Subcutaneous adipose tissue (tissue), 4 donors: ENCODE results near the gene CACNA1E. TPM values are rescaled to one million over a fixed set of nuclear protein-coding genes. Genes with fewer than 3 reads are reported as not detected.

Experiments used
- total RNA-seq, 4 donors: library from RNA; depleted of rRNA; stranded (reverse); fragments of >200 nt; gene quantifications; one replicate each; pipeline ENCODE4 v1.1.0, GENCODE V29; 2016
- TF ChIP-seq, protein P1 (sequence below): fragments of 450-650 bp; IDR thresholded peaks from one replicate; pipeline ENCODE4 v1.5.1; 2016; ENCODE audit warnings: low read depth, mild to moderate bottlenecking, control low read depth, antibody characterized with exemption, moderate library complexity

CACNA1E gene
- total RNA-seq, 4 donors from 2014 or later: 0.16 to 0.19 TPM; not detected in 2

DNA sequence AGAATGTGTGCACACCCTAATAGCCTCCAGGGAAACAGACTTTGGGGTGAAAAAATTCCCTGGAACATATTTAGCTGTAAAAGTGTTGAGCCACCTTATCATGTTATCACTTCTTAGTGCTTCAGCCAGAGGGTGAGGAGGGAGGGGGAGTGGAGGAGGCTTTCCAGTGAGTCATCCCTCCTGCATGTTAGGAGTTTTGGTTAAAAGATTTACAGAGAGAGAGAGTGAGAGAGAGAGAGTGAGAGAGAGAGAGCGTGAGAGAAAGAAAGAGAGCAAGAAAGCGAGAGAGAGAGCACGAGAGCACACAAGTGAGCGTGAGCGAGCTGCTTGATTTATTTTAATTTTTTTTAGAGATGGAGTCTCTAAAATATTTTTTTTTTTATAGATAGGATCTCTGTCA is 13.5 kb upstream of the CACNA1E start:
- TF ChIP-seq, protein P1, sequence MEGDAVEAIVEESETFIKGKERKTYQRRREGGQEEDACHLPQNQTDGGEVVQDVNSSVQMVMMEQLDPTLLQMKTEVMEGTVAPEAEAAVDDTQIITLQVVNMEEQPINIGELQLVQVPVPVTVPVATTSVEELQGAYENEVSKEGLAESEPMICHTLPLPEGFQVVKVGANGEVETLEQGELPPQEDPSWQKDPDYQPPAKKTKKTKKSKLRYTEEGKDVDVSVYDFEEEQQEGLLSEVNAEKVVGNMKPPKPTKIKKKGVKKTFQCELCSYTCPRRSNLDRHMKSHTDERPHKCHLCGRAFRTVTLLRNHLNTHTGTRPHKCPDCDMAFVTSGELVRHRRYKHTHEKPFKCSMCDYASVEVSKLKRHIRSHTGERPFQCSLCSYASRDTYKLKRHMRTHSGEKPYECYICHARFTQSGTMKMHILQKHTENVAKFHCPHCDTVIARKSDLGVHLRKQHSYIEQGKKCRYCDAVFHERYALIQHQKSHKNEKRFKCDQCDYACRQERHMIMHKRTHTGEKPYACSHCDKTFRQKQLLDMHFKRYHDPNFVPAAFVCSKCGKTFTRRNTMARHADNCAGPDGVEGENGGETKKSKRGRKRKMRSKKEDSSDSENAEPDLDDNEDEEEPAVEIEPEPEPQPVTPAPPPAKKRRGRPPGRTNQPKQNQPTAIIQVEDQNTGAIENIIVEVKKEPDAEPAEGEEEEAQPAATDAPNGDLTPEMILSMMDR: no peak

DNA sequence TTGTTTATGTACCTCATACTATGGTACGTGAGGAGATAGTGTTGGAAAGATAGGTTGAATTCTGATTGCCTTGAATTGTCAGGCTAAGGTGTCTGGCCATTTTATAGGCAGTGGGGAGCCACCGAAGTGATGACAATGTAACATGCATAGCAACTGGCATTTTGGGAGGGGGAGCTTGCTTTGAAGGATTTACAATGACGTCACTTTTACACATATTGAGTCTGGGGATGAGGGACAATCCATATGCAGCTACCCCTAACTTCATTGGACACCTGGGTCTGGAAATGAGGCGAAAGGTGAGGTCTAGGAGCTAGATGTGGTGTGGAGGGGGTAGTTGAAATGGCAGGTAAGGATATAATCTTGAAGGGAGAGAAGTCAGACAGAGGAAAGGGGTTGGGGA is 7.7 kb upstream of the CACNA1E start:
- TF ChIP-seq, protein P1: no peak

DNA sequence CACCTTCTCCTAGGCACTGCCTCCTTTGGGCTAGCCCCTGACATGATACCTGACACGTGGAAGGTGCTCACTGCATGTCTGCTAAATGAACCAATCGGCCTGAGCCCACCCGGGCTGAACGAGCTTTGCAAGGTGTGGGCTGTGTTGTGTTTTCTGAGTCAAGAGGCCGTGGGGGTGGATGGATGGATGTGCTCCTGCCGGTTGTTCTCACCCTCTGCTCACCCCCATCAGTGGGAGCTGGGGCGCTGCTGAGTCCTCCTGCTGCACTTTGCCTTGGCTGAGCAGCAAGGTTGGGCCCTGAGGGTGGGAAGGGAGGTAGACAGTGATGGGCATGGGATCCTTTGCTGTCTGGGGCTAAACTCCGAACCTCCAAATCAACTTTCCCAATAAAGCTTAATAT is 6.7 kb upstream of the CACNA1E start:
- TF ChIP-seq, protein P1: no peak

DNA sequence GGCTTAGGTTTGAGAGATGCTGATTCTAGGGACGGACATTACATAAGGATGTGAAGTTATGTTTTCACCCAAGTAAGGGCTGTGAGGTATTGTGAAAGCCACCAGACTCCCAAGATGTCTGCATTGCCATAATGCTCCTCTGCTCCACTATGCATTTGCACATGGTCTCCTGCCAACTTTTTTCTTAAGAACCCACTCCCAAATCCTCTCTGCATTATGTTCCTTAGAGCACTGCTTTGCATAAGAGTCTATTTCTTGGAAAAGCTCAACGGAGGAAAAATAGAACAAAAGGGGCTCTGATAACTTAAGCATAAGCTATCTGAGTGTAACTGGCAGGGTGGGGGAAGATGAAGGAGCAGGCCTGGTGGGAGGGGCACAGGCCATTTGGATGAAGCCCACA is 5.0 kb upstream of the CACNA1E start:
- TF ChIP-seq, protein P1: no peak

DNA sequence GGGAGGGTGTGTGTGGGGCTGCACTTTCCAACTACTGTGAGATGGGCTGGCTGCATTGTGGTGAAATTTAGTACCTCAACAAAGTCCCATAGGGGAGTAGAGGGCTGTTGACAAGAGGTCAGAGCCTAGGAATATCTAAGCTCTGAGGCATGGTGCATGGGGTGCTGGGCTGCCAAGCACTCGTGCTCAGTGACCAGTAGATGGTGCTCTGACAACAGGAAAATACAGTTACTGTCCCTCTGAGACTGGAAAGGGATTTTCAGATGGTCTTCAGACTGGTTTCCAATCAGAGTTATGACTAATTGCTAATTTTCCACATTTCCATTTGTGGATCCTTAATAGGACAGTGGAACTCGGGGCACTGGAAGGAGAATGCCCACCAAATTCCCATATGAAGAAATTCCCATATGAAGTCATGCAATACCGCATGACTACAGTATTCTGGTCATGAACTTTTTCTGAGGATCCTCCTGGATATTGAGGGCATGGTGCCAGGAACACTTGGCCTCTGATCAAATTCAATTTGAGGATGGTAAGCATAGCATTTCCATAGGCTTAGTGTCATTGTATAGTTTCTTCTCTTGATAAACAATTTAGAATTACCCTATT is 4.1 kb upstream of the CACNA1E start:
- TF ChIP-seq, protein P1: no peak

DNA sequence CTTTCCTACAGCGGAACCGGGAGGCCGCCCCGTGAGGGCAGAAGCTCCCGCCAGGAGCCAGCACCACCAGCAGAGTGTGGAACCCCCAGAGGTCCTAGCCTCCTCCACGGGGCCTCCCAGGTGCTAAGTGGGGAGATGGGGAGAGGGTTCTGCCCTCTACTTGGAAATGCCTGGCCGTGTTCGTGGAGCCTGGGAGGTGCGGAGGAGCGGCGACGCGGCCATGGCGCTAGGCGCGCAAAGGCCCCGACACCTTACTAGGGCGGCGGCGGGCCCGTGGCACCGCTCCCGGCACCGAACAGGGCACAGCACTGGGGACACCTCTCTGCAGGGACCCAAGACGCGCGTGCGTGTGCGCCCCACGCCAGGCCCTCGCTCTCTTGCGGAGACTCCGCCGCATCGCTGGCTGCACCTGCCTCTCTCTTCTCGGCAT is 1.3 kb upstream of the CACNA1E start:
- TF ChIP-seq, protein P1: no peak

DNA sequence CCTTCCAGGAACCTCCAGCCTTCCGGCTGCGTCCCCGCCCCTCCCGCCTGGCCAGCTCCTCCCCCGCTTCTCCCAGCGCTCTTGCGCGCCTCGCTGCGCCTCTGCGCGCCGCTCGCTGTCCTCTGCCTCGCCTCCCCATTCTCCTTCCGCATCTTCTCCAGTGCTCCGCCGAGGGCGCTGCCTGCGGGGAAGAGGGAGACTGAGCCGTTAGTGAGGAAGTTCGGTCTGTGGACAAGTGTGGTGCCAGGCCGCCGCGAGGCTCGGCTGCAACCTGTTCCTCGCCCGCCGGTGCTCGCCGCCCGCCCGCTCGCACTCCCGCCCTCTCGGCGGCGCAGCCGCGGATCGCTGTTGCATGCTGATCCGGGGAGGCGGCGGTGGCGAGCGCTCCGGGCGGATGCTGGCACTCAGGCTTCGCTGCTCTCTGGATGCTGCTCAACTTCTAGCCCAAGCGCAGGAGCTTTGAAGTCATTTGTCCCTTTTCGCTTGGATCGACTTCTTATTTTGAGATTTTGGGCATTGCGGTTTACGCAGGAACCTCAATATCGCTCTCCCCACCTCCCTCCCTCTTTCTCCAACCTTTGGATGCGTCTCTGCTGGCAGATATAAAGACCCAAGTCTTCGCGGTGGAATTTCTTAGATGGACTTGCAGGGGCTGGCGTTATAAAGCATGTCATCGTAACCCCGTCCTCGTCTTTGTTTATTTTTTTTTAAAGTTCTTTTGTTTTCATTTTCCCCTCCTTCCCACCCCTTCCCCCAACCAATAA is 614 bp upstream of the CACNA1E start:
- TF ChIP-seq, protein P1: no peak
